HG03060 (cell line): ENCODE measurements around the gene GGCX.

Experiments
- ATAC-seq: cut with Tn5 transposase; IDR thresholded peaks from one replicate; pipeline ENCODE4 v1.9.1; 2021; ENCODE audit warnings: low read depth, moderate number of reproducible peaks; ENCODE audit not compliant: unreplicated experiment

GGCX gene

DNA sequence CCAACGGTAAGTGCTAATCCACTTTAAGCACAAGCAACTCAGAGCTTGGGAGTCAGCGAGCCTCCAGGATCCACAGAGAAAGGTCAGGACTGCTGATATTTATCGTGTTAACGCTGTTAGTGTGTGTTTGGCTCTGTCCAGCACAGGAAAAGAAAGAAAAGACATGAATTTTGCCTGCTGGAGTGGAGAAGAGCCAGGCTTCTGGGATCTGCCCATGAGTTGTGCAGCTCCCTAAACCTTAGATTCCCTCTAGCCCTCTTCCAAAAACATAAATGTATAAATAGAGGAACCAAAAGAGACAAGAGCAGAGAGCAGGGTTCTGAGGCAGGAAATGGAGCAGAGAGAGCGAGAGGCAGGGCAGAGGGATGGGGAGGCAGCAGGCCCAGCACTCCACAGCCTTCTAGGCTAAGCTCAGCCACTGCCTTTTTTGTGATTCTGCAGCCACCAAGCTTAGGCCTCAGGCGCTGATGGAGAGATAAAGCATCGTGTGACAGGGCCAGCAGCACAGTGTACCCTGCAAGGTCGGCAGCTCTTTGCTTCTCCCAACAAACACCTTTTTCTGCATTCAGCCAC lies 36.9 kb downstream of the GGCX start:
- ATAC-seq: no peak

DNA sequence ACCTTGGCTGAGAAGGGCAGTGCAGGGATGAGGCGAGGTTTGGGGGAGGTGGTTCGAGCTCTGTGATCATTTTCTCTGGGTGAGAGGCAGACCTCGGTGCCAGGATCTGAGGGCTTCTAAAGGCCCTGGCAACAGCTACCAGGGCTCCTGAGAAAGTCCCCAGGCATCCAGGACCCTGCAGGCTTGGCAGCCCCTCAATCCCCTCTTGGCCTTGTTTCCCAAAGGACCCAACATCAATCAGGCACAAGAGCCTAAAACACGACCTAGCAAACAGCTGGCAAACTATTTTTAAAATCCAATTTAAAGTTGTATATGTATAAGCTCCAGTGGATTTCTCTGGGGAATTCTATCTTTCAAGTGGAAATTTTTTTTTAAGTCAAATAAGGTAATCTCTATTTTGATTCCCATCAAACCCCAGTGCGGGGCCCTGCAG lies 37.4 kb downstream of the GGCX start:
- no peak for ATAC-seq

DNA sequence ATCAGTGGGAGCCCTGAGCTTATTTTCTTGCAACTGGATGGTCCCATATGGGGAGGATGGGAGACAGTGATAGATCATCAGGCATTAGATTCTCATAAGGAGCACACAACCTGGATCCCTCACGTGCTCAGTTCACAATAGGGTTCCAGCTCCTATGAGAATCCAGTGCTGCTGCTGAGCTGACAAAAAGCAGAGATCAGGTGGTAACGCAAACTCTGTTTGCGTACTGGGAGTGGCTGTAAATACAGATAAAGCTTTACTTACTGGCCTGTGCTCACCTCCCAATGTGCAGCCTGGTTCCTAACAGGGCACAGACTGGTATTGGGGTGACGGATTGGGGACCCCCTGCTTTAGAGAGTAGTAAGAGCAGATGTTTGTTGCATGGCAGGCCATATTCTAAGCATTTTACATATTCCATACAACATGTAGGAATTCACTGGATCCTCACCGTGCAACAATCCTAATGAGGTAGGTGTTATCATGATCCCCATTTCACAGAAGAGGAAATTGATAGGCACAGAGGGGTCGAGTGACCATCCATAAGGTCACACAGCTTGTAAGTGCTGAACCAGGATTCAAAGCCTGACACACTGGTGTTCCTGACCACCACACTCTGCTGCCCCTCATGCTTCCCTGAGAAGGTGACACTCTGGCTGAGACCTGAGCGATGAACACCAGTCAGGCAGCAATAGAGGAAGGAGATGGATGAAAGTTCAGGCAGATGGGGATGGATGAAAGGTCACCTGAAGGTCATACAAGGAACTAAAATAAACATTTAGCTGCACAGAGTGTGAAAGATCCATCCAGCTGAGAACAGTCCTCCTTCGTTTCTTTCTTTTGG lies 38.0 kb downstream of the GGCX start:
- ATAC-seq: no peak

GRCh38 chr2:85522090-85522647 lies 39.1 kb downstream of the GGCX start:
- no peak for ATAC-seq

DNA sequence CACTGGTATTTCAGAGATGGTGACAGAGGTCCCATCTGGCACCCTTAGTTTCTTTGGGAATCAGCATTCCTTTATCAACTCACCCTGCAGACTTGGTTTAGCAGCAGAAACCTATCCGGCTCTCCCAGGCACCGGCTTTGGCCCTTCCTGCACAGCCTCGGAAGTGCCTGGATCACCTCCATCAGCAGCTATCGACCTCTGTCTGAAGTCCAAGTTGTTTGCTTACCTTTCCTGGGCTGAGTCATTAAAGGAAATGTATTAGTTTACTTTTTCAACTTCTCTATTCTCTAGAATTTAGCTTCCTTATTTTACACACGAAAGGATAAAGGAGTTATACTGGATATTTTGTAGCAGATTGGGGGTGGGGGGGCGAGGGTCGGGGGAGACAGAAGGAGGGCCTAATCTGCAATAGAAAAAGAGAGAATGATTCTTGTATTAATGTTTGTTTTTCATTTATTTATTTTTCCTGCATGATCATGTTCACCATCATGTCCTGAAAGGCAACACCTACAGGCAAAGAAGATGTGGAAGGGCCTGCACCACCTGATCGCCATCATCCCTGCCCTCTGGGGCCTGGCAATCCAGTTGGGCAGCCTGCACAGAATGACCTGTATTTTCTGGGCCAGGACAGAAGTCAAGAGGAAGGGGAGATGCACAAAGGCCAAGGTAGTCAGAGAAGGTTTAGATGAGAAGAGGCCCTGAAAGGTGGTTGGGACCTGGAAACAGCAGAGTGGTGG lies 44.5 kb downstream of the GGCX start:
- no peak for ATAC-seq

DNA sequence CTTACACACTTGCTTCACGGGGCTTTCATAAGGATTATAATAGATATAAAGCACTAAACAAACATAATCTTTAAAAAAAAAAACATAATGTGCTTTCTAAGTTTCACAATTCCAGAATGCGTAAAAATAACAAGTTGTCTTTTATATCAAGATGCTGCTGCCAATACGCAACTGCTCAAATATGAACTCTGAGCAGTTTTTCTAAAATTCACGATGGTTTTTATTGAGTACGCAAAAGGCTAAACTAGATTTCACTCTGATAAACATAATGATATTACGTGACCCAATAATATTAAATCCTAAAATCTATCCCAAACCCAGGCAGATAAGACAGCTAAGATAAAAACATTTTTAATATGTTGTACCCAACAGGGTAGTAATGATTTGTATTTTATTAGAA lies 47.0 kb downstream of the GGCX start:
- ATAC-seq: no peak

GRCh38 chr2:85511008-85511811 lies 50.1 kb downstream of the GGCX start:
- ATAC-seq: no peak

GRCh38 chr2:85506768-85507181 lies 54.5 kb downstream of the GGCX start:
- no peak for ATAC-seq

DNA sequence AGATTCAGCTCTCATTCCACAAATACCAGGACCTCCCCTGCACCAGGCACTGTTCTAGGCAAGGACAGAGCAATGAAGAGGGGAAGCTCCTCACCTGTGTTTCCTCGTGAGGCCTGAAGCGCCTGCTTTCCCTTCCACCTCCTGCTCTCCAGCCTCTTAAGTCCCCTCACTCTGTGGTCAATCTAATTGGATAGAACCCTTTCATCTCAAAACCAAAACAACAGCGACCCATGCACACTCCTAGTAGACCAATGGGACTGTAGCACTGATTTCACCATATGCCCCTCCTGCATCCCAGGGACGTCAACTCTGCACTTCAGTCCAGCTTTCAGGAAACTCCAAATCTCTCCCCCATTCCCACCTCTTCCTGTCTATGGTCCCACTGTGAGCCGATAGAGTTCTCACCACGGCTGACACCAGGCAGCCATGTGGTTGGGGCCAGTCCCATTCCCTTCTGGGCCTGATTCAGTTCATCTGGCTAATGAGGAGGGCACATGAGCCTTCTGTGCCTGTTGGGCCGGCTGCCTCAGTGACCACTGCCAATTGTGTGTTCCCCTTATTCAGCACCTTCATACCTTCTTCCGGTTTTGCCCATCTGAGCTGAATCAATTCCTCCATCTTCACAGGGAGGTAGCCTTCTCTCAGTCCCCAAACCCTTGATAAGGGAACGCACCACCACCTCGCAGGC lies 55.6 kb downstream of the GGCX start:
- no peak for ATAC-seq

DNA sequence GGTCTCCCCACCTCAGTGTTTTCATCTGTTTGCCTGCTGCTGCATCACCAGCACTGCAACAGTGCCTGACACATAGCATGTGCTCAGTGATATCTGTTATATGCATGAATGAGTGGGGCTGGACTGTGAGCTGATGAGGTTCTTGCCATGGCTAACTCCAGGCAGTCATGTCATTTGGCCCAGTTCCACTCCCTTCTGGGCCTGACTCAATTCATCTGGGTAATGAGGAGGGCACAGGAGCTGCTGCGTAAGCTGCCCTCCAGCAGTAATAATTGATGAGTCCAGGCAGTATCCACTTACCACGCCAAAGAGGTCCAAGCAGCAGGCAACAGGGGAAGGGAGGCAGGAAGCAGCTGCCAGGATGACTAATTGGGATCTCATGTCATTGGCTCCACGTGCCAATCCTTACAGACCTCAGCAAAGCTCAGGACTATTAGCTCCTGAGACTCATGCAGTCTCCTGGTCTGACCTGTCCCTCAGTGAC lies 56.5 kb downstream of the GGCX start:
- ATAC-seq: no peak

DNA sequence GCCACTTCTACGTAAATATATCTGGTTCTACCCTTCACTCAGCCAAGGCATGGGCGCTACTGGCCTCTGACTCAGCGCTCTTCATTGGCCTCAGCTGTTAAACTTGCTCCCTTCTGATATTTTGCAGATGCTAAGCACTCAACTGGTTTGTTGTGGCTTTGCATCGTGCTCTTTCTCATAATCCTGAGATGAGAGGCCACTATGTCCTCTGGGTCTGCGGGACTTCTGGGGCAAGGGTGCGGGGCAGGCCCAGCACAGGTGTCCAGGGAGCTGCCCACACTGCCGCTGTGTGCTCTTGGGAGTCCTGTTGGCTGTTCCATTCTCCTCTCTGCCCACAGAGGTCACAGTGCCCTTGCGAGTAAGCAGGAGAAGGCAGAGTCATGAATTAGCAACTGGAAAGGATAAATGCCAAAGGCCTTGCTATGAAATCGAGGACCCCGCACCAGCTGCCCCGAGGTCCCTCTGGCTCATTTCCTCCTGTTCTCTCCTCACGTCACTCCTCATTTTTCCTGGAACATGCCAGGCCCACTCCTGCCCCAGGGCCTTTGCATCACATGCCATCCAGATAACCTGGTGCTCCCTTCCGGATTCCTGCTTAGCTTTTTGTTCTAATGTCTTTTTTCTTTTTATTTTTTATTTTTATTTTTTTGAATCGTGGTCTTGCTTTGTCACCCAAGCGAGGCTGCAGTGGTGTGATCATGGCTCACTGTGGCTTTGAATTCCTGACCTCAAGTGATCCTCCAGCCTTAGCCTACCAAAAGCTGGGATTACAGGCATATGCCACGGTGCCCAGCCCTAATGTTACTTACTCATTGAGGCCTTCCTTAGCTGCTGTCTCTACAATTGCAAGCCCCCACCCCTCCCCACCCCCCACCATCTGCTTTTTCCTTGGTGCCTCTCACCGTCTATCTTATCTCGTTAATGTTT lies 57.2 kb downstream of the GGCX start:
- no peak for ATAC-seq

- no peak for ATAC-seq
Observed at GRCh38 chr2:85503168-85503850, 58.0 kb downstream of the GGCX start.

- ATAC-seq: no peak
Observed at GRCh38 chr2:85502720-85503119, 58.6 kb downstream of the GGCX start.

- ATAC-seq: no peak
Observed at GRCh38 chr2:85501248-85501647, 60.0 kb downstream of the GGCX start.

GRCh38 chr2:85497944-85498630 lies 63.2 kb downstream of the GGCX start:
- no peak for ATAC-seq

GRCh38 chr2:85496436-85496835 lies 64.9 kb downstream of the GGCX start:
- ATAC-seq: no peak
